Sciatic nerve (tissue), 2 donors: Measurements from ENCODE around the gene ZNF736. TPM values are rescaled to one million over a fixed set of nuclear protein-coding genes. Genes with fewer than 3 reads are reported as not detected.

Source experiments
- ATAC-seq: fragments of 200-7000 bp; cut with Tn5 transposase; one replicate; pipeline ENCODE4 v1.9.1; 2020; ENCODE audit warnings: mild to moderate bottlenecking, moderate library complexity
- DNase-seq: peaks from one replicate; pipeline ENCODE4 v3.0.0-alpha.2; 2020; ENCODE audit warnings: low spot score
- intact Hi-C: fragments of 100-400 bp; cut with DNase I; formaldehyde crosslinking; loops from one replicate; pipeline ENCODE4 v1.14.2; 2022
- total RNA-seq: library from RNA; stranded (reverse); fragmentation: NEBNext Ultra II Directional; extraction: Animal tissue kit (Norgen Biotek cat#: 25700); gene quantifications from one replicate; pipeline ENCODE4 v1.2.1, GENCODE V29; 2021
- donor health status: DM: no; HTN: no; CAD: no.
- donor health status: DM: no; HTN: no; CAD: no.

ZNF736 gene
- total RNA-seq, 1 donor from 2014 or later: 22.1 TPM

GRCh38 chr7:64373017-64373416 is 59.3 kb downstream of the ZNF736 start:
- ATAC-seq (no peak), DNase-seq (no peak)
- intact Hi-C loops: no loop called here

GRCh38 chr7:64400401-64400800 is 86.6 kb downstream of the ZNF736 start:
- intact Hi-C loops: no loop called here
- ATAC-seq: no peak
- DNase-seq: no peak

Other genes with a start within 250 kb of the ZNF736 start
- not detected for gene ZNF735, start 106.8 kb upstream of the ZNF736 start, total RNA-seq
- gene ZNF679, start 85.5 kb upstream of the ZNF736 start, total RNA-seq: not detected
- gene ZNF680, start 249.1 kb downstream of the ZNF736 start, total RNA-seq: 29.6 TPM